WTC11 (cell line): Measurements from ENCODE around the gene EP400. TPM values are rescaled to one million over a fixed set of nuclear protein-coding genes. Genes with fewer than 3 reads are reported as not detected.

ENCODE experiments used
- ATAC-seq: fragments of 200-7000 bp; cut with Tn5 transposase; 2 replicates; pipeline ENCODE4 v1.10.0; 2021; ENCODE audit warnings: mild to moderate bottlenecking, moderate library complexity
- CTCF ChIA-PET: fragments of 300-600 bp; sonication (Branson Sonifier 250); formaldehyde crosslinking; loops from one replicate; lab custom pipeline; 2021; ENCODE audit warnings: antibody characterized with exemption; lab: Charles Lee
- POLR2A ChIA-PET: fragments of 350-600 bp; sonication (Branson Sonifier 250); formaldehyde crosslinking; loops from one replicate; lab custom pipeline; 2021; ENCODE audit warnings: antibody characterized with exemption; lab: Charles Lee
- DNase-seq: peaks from one replicate; pipeline ENCODE4 v3.0.0; 2021; ENCODE audit warnings: low spot score
- H3K27ac Mint-ChIP-seq: 2 replicates; pipeline ENCODE4 v1.8.0; 2021; ENCODE audit warnings: mixed read lengths
- H3K27me3 Mint-ChIP-seq: 2 replicates; pipeline ENCODE4 v1.8.0; 2021; ENCODE audit warnings: low read depth, mild to moderate bottlenecking, moderate library complexity, mixed read lengths
- H3K36me3 Mint-ChIP-seq: 2 replicates; pipeline ENCODE4 v1.8.0; 2021; ENCODE audit warnings: mixed read lengths
- H3K4me1 Mint-ChIP-seq: 2 replicates; pipeline ENCODE4 v1.8.0; 2022; ENCODE audit warnings: mixed read lengths
- H3K4me3 Mint-ChIP-seq: 2 replicates; pipeline ENCODE4 v1.8.0; 2021; ENCODE audit warnings: mild to moderate bottlenecking, moderate library complexity, mixed read lengths
- H3K9me3 Mint-ChIP-seq: 2 replicates; pipeline ENCODE4 v1.8.0; 2021; ENCODE audit warnings: mixed read lengths
- CBFB ChIP-seq: sonication (generic); formaldehyde crosslinking; IDR thresholded peaks from 2 replicates; pipeline ENCODE4 v1.8.1; 2022; ENCODE audit warnings: mild to moderate bottlenecking, low read depth, missing genetic modification reagents
- ELF4 ChIP-seq: sonication (generic); formaldehyde crosslinking; IDR thresholded peaks from 2 replicates; pipeline ENCODE4 v1.8.1; 2022; ENCODE audit warnings: low read depth, mild to moderate bottlenecking, moderate library complexity, missing genetic modification reagents
- ESRRA ChIP-seq: sonication (generic); formaldehyde crosslinking; IDR thresholded peaks from 2 replicates; pipeline ENCODE4 v1.8.1; 2022; ENCODE audit warnings: mild to moderate bottlenecking, missing genetic modification reagents, borderline replicate concordance
- HMGA2 ChIP-seq: fragments of 250-450 bp; sonication (Bioruptor Pico); IDR thresholded peaks from 2 replicates; pipeline ENCODE4 v1.4.0; 2021; ENCODE audit warnings: mild to moderate bottlenecking, moderate library complexity
- MYBL2 ChIP-seq: sonication (generic); formaldehyde crosslinking; IDR thresholded peaks from 2 replicates; pipeline ENCODE4 v1.8.1; 2023; ENCODE audit warnings: mild to moderate bottlenecking, moderate library complexity, missing genetic modification reagents
- NFE2L1 ChIP-seq: sonication (generic); formaldehyde crosslinking; IDR thresholded peaks from 2 replicates; pipeline ENCODE4 v1.8.1; 2023; ENCODE audit warnings: missing genetic modification reagents
- NR1H2 ChIP-seq: sonication (generic); formaldehyde crosslinking; IDR thresholded peaks from 2 replicates; pipeline ENCODE4 v1.9.0; 2021; ENCODE audit warnings: mild to moderate bottlenecking, moderate library complexity, missing genetic modification reagents
- NR2C2 ChIP-seq: sonication (generic); formaldehyde crosslinking; IDR thresholded peaks from 2 replicates; pipeline ENCODE4 v1.8.0; 2022; ENCODE audit warnings: mild to moderate bottlenecking, missing genetic modification reagents
- NR3C1 ChIP-seq: sonication (generic); formaldehyde crosslinking; conservative IDR thresholded peaks from 2 replicates; pipeline ENCODE4 v1.8.1; 2023; ENCODE audit warnings: low read depth, mild to moderate bottlenecking, missing genetic modification reagents
- SMAD4 ChIP-seq: sonication (generic); formaldehyde crosslinking; IDR thresholded peaks from 2 replicates; pipeline ENCODE4 v1.8.0; 2022; ENCODE audit warnings: mild to moderate bottlenecking, missing genetic modification reagents
- ZNF138 ChIP-seq: sonication (generic); formaldehyde crosslinking; conservative IDR thresholded peaks from 2 replicates; pipeline ENCODE4 v1.8.1; 2022; ENCODE audit warnings: mild to moderate bottlenecking, moderate library complexity, missing genetic modification reagents
- ZNF423 ChIP-seq: fragments of 250-450 bp; sonication (Bioruptor Pico); IDR thresholded peaks from 2 replicates; pipeline ENCODE4 v2.1.2; 2022; ENCODE audit warnings: mild to moderate bottlenecking, moderate library complexity
- total RNA-seq: library from RNA; stranded (reverse); gene quantifications from 3 replicates; pipeline ENCODE4 v1.2.3, GENCODE V29; 2021
- TF ChIP-seq, protein P1 (sequence below): sonication (generic); formaldehyde crosslinking; IDR thresholded peaks from 2 replicates; pipeline ENCODE4 v1.8.1; 2022; ENCODE audit warnings: missing genetic modification reagents, borderline replicate concordance
- TF ChIP-seq, protein P2 (sequence below): sonication (generic); formaldehyde crosslinking; IDR thresholded peaks from 2 replicates; pipeline ENCODE4 v1.8.0; 2022; ENCODE audit warnings: missing genetic modification reagents
- TF ChIP-seq, protein P3 (sequence below): fragments of 250-450 bp; sonication (Bioruptor Pico); IDR thresholded peaks from 2 replicates; pipeline ENCODE4 v1.9.0; 2021; ENCODE audit warnings: mild to moderate bottlenecking, borderline replicate concordance
- TF ChIP-seq, protein P4 (sequence below): fragments of 250-450 bp; sonication (Bioruptor Pico); IDR thresholded peaks from 2 replicates; pipeline ENCODE4 v2.1.2; 2022; ENCODE audit warnings: mild to moderate bottlenecking, moderate library complexity
- TF ChIP-seq, protein P5 (sequence below): fragments of 250-450 bp; sonication (Bioruptor Pico); IDR thresholded peaks from 2 replicates; pipeline ENCODE4 v1.9.0; 2021; ENCODE audit warnings: mild to moderate bottlenecking

Gene EP400
- total RNA-seq, 1 experiment from 2014 or later, result 75.8 TPM

DNA sequence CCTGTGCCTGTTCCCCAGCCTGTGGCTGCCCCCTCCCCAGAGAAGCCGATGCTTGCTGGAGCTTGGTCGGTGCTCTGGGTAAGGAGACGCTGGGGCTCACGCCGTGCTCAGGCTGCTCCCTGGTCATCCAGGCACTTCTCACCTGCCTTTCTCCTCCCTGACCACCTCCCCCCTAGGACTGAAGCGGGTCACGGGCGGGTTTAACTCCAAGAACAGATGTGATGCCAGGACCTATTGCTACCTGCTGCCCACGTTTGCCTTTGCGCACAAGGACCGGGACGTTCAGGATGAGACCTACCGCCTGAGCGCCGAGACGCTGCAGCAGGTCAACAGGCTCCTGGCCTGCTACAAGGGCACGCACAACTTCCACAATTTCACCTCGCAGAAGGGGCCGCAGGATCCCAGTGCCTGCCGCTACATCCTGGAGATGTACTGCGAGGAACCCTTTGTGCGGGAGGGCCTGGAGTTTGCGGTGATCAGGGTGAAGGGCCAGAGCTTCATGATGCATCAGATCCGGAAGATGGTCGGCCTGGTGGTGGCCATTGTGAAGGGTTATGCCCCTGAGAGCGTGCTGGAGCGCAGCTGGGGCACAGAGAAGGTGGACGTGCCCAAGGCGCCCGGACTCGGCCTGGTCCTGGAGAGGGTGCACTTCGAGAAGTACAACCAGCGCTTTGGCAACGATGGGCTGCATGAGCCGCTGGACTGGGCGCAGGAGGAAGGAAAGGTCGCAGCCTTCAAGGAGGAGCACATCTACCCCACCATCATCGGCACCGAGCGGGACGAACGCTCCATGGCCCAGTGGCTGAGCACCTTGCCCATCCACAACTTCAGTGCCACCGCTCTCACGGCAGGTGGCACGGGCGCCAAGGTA, 8.4 kb upstream of the EP400 start (continued):
- TF ChIP-seq, protein P1, sequence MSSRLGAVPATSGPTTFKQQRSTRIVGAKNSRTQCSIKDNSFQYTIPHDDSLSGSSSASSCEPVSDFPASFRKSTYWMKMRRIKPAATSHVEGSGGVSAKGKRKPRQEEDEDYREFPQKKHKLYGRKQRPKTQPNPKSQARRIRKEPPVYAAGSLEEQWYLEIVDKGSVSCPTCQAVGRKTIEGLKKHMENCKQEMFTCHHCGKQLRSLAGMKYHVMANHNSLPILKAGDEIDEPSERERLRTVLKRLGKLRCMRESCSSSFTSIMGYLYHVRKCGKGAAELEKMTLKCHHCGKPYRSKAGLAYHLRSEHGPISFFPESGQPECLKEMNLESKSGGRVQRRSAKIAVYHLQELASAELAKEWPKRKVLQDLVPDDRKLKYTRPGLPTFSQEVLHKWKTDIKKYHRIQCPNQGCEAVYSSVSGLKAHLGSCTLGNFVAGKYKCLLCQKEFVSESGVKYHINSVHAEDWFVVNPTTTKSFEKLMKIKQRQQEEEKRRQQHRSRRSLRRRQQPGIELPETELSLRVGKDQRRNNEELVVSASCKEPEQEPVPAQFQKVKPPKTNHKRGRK (CRISPR knock-in tag), result no peak
- TF ChIP-seq HMGA2, result no peak

DNA sequence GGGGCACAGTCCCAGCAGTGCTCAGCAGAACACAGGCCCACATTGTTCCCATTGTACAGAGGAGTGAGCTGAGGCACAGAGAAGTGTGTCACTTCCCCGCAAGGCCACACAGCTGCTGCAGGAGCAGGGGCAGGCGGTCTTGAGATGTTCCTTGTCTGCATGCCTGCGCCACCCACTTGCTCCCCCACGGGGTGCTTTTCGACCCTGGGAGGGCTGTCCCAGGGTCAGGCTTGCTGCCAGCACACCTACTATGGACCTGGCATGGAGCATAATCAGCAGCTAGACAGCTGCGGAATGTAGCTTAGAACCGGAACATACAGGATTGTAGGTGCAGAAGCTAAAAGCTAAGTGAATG, 7.8 kb upstream of the EP400 start:
- no peak for TF ChIP-seq NR1H2 (CRISPR knock-in tag)
- TF ChIP-seq, all 79 proteins: peak for 0
- POLR2A ChIA-PET, result no interaction called here
- DNase-seq (no peak), ATAC-seq (no peak)
- H3K36me3 Mint-ChIP-seq, result peaks cover 69% of the 10 kb centered on the region
- H3K4me3 Mint-ChIP-seq, result no peak overlapping the region
- no peaks in the 10 kb centered on the region for H3K27me3 Mint-ChIP-seq
- H3K4me1 Mint-ChIP-seq, result no peaks in the 10 kb centered on the region
- no peak overlapping the region for H3K27ac Mint-ChIP-seq
- no peaks in the 10 kb centered on the region for H3K9me3 Mint-ChIP-seq
- CTCF ChIA-PET, result no interaction called here

DNA sequence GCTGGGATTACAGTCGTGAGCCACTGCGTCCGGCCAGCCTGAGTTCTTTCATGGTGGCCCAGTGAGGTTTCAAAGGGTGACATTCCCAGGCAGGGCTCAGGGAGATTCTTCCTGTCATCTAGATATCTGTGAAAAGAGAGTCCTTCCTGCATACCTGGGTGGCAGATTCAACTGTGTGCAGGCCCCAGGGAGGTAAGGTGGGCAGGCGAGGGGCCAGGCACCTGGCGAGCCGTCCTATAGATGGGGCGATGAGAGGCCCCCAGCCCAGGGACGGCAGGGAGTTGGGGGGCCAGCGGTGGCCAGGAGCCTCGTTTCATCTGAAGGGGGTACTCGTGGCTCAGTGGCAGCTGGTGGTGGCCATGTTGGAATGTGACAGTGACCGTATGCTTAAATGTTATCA, 7.1 kb upstream of the EP400 start:
- peaks cover 65% of the 10 kb centered on the region for H3K36me3 Mint-ChIP-seq
- no peak overlapping the region for H3K27ac Mint-ChIP-seq
- H3K27me3 Mint-ChIP-seq, result no peaks in the 10 kb centered on the region
- peaks cover 5% of the 10 kb centered on the region for H3K4me1 Mint-ChIP-seq
- H3K9me3 Mint-ChIP-seq, result no peaks in the 10 kb centered on the region
- no peak for TF ChIP-seq NFE2L1 (CRISPR knock-in tag)
- TF ChIP-seq SMAD4, result no peak
- TF ChIP-seq, protein P2, sequence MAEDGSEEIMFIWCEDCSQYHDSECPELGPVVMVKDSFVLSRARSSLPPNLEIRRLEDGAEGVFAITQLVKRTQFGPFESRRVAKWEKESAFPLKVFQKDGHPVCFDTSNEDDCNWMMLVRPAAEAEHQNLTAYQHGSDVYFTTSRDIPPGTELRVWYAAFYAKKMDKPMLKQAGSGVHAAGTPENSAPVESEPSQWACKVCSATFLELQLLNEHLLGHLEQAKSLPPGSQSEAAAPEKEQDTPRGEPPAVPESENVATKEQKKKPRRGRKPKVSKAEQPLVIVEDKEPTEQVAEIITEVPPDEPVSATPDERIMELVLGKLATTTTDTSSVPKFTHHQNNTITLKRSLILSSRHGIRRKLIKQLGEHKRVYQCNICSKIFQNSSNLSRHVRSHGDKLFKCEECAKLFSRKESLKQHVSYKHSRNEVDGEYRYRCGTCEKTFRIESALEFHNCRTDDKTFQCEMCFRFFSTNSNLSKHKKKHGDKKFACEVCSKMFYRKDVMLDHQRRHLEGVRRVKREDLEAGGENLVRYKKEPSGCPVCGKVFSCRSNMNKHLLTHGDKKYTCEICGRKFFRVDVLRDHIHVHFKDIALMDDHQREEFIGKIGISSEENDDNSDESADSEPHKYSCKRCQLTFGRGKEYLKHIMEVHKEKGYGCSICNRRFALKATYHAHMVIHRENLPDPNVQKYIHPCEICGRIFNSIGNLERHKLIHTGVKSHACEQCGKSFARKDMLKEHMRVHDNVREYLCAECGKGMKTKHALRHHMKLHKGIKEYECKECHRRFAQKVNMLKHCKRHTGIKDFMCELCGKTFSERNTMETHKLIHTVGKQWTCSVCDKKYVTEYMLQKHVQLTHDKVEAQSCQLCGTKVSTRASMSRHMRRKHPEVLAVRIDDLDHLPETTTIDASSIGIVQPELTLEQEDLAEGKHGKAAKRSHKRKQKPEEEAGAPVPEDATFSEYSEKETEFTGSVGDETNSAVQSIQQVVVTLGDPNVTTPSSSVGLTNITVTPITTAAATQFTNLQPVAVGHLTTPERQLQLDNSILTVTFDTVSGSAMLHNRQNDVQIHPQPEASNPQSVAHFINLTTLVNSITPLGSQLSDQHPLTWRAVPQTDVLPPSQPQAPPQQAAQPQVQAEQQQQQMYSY (CRISPR knock-in tag), result no peak
- no peak for TF ChIP-seq MYBL2 (CRISPR knock-in tag)
- no peak for TF ChIP-seq ZNF138 (CRISPR knock-in tag)
- ChIA-PET POLR2A (no interaction called here), CTCF (no interaction called here)
- DNase-seq (no peak), ATAC-seq (no peak)
- H3K4me3 Mint-ChIP-seq, result no peak overlapping the region

DNA sequence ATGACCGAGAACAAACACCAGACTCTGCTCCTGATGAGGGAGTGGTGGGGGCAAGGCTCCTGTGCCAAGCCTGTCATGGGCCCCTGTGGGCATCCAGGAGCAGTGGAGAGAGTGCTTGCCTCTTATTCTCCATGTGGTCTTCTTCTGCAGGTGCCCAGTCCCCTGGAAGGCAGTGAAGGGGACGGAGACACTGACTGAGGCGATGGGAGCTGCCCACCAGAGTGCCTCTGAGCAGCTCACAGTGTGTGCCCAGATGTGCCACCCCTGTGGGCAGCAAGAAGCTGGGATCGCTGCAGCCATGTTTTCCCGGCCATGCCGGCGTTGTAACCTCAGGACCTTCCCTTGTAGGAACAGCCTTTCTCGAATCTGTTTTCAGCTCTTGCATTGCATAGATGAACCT, 6.4 kb upstream of the EP400 start:
- H3K27me3 Mint-ChIP-seq, result no peaks in the 10 kb centered on the region
- TF ChIP-seq, protein P3, sequence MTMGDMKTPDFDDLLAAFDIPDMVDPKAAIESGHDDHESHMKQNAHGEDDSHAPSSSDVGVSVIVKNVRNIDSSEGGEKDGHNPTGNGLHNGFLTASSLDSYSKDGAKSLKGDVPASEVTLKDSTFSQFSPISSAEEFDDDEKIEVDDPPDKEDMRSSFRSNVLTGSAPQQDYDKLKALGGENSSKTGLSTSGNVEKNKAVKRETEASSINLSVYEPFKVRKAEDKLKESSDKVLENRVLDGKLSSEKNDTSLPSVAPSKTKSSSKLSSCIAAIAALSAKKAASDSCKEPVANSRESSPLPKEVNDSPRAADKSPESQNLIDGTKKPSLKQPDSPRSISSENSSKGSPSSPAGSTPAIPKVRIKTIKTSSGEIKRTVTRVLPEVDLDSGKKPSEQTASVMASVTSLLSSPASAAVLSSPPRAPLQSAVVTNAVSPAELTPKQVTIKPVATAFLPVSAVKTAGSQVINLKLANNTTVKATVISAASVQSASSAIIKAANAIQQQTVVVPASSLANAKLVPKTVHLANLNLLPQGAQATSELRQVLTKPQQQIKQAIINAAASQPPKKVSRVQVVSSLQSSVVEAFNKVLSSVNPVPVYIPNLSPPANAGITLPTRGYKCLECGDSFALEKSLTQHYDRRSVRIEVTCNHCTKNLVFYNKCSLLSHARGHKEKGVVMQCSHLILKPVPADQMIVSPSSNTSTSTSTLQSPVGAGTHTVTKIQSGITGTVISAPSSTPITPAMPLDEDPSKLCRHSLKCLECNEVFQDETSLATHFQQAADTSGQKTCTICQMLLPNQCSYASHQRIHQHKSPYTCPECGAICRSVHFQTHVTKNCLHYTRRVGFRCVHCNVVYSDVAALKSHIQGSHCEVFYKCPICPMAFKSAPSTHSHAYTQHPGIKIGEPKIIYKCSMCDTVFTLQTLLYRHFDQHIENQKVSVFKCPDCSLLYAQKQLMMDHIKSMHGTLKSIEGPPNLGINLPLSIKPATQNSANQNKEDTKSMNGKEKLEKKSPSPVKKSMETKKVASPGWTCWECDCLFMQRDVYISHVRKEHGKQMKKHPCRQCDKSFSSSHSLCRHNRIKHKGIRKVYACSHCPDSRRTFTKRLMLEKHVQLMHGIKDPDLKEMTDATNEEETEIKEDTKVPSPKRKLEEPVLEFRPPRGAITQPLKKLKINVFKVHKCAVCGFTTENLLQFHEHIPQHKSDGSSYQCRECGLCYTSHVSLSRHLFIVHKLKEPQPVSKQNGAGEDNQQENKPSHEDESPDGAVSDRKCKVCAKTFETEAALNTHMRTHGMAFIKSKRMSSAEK, result no peak
- TF ChIP-seq ELF4 (CRISPR knock-in tag), result no peak
- TF ChIP-seq CBFB (CRISPR knock-in tag), result no peak
- TF ChIP-seq, protein P4, sequence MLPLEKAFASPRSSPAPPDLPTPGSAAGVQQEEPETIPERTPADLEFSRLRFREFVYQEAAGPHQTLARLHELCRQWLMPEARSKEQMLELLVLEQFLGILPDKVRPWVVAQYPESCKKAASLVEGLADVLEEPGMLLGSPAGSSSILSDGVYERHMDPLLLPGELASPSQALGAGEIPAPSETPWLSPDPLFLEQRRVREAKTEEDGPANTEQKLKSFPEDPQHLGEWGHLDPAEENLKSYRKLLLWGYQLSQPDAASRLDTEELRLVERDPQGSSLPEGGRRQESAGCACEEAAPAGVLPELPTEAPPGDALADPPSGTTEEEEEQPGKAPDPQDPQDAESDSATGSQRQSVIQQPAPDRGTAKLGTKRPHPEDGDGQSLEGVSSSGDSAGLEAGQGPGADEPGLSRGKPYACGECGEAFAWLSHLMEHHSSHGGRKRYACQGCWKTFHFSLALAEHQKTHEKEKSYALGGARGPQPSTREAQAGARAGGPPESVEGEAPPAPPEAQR (CRISPR knock-in tag), result no peak
- TF ChIP-seq, protein P5, sequence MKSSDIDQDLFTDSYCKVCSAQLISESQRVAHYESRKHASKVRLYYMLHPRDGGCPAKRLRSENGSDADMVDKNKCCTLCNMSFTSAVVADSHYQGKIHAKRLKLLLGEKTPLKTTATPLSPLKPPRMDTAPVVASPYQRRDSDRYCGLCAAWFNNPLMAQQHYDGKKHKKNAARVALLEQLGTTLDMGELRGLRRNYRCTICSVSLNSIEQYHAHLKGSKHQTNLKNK (CRISPR knock-in tag), result no peak
- TF ChIP-seq NR2C2, result no peak
- TF ChIP-seq ZNF423, result no peak
- TF ChIP-seq NR3C1 (CRISPR knock-in tag), result no peak
- TF ChIP-seq ESRRA (CRISPR knock-in tag), result no peak

More for the DNA sequence above, 6.4 kb upstream of the EP400 start:
- ATAC-seq (no peak), DNase-seq (no peak)
- Mint-ChIP-seq H3K27ac (no peak overlapping the region), H3K4me1 (peaks cover 7% of the 10 kb centered on the region), H3K9me3 (no peaks in the 10 kb centered on the region), H3K36me3 (peaks cover 60% of the 10 kb centered on the region), H3K4me3 (no peak overlapping the region)
- POLR2A ChIA-PET, result no interaction called here
- CTCF ChIA-PET, result no interaction called here
